ENCODE data around the gene COL28A1. TPM values are rescaled to one million over a fixed set of nuclear protein-coding genes. Genes with fewer than 3 reads are reported as not detected.

COL28A1 gene
- total and polyA plus RNA-seq, 2 of the 13 experiments (the other 11 are each of a cell fraction or from before 2014, with no cell fraction given): 0.07 to 0.15 TPM

DNA sequence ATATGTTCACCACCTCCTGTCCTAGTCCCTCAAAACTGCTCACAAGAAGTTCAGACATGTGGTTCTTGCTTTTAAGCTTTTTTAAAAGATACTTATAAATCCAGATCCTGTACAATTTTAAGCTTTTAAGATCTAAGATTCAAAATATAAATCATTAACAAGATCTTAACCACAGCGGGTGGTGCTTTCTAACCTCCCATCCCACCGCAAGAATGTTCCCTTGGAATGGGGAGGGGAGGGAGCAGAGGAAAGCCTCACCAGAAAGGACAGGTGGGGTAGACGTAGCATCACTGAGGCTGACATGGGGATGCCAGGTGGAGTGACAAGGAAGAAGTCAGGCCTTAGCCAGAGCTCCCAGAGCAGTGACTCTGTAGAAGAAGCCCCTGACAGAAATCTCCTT is 219.8 kb downstream of the COL28A1 start:
- WGBS (ENCODE audit: low lambda C conversion rate): 14% methylated on average over 3 of the region's 3 CpGs
- H3K27ac ChIP-seq (ENCODE audit: extremely low read length, insufficient read depth, low read length): no peak overlapping the region
- no peak for ATAC-seq
- no peaks in the 10 kb centered on the region for H3K4me1 ChIP-seq (ENCODE audit: insufficient read depth, low read length)
- no peak overlapping the region for H2AFZ ChIP-seq (ENCODE audit: low read length)
- TF ChIP-seq SOX6 (IDR thresholded peaks at IDR 0.05) (no peak), SOX6 (CRISPR knock-in tag; IDR thresholded peaks at IDR 0.05) (no peak), ZNF33A (CRISPR knock-in tag; IDR thresholded peaks at IDR 0.05; ENCODE audit: borderline replicate concordance) (no peak), ZC3H4 (CRISPR knock-in tag; IDR thresholded peaks at IDR 0.05; ENCODE audit: borderline replicate concordance) (no peak), IKZF1 (IDR thresholded peaks at IDR 0.05) (no peak), FOXA3 (CRISPR knock-in tag; IDR thresholded peaks at IDR 0.05) (no peak), ZKSCAN1 (IDR thresholded peaks at IDR 0.05; ENCODE audit: low read length) (no peak), SP1 (IDR thresholded peaks at IDR 0.05) (no peak), SP1 (CRISPR knock-in tag; IDR thresholded peaks at IDR 0.05) (no peak), POLR2AphosphoS2 (IDR thresholded peaks at IDR 0.05; ENCODE audit: low read depth, low read length) (no peak), SUZ12 (IDR thresholded peaks at IDR 0.05; ENCODE audit: low read depth, low read length) (no peak), RNF2 (conservative IDR thresholded peaks at IDR 0.05; ENCODE audit: low read depth) (no peak)
- TF ChIP-seq, protein P1, sequence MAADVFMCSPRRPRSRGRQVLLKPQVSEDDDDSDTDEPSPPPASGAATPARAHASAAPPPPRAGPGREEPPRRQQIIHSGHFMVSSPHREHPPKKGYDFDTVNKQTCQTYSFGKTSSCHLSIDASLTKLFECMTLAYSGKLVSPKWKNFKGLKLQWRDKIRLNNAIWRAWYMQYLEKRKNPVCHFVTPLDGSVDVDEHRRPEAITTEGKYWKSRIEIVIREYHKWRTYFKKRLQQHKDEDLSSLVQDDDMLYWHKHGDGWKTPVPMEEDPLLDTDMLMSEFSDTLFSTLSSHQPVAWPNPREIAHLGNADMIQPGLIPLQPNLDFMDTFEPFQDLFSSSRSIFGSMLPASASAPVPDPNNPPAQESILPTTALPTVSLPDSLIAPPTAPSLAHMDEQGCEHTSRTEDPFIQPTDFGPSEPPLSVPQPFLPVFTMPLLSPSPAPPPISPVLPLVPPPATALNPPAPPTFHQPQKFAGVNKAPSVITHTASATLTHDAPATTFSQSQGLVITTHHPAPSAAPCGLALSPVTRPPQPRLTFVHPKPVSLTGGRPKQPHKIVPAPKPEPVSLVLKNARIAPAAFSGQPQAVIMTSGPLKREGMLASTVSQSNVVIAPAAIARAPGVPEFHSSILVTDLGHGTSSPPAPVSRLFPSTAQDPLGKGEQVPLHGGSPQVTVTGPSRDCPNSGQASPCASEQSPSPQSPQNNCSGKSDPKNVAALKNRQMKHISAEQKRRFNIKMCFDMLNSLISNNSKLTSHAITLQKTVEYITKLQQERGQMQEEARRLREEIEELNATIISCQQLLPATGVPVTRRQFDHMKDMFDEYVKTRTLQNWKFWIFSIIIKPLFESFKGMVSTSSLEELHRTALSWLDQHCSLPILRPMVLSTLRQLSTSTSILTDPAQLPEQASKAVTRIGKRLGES (CRISPR knock-in tag; IDR thresholded peaks at IDR 0.05; ENCODE audit: borderline replicate concordance): no peak
- TF ChIP-seq, protein P2, sequence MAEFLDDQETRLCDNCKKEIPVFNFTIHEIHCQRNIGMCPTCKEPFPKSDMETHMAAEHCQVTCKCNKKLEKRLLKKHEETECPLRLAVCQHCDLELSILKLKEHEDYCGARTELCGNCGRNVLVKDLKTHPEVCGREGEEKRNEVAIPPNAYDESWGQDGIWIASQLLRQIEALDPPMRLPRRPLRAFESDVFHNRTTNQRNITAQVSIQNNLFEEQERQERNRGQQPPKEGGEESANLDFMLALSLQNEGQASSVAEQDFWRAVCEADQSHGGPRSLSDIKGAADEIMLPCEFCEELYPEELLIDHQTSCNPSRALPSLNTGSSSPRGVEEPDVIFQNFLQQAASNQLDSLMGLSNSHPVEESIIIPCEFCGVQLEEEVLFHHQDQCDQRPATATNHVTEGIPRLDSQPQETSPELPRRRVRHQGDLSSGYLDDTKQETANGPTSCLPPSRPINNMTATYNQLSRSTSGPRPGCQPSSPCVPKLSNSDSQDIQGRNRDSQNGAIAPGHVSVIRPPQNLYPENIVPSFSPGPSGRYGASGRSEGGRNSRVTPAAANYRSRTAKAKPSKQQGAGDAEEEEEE (CRISPR knock-in tag; IDR thresholded peaks at IDR 0.05; ENCODE audit: borderline replicate concordance): no peak
- POLR2A ChIA-PET: no interaction called here
- CTCF ChIA-PET (ENCODE audit: low intra/inter-chr PET ratio, low total read pairs): no interaction called here
- H3K36me3 ChIP-seq (replicated peaks in 1 of 2; ENCODE audit: control insufficient read depth in 1 of 2, insufficient read depth in 2 of 2, low read length in 2 of 2): no peaks in the 10 kb centered on the region
- BruUV-seq (replicated peaks): no TSS peak
- intact Hi-C loops (cut with micrococcal nuclease; ENCODE audit: unreplicated experiment): no loop called here
- no peaks in the 10 kb centered on the region for H3K9me3 ChIP-seq (ENCODE audit: low read length)
- H3K9ac ChIP-seq (ENCODE audit: insufficient read depth, low read depth, low read length): no peak overlapping the region
- in situ Hi-C loops (cut with HindIII; ENCODE audit: extremely low pct_ligation_motif_present, low pct_unique_long_range_greater_than_20kb): no loop called here
- no peak overlapping the region for H3K4me3 ChIP-seq (replicated peaks in 1 of 3; ENCODE audit: insufficient read depth in 1 of 3, low read depth in 2 of 3, low read length in 3 of 3)
- FAIRE-seq: no peak
- no peak for DNase-seq (ENCODE audit: low spot score)
- no peaks in the 10 kb centered on the region for H4K20me1 ChIP-seq (ENCODE audit: insufficient read depth, low read length)
- no peaks in the 10 kb centered on the region for H3K79me2 ChIP-seq (ENCODE audit: insufficient read depth, low read length)
- no peak overlapping the region for H3K4me2 ChIP-seq (ENCODE audit: low read depth, low read length)
- 0 out of 5 replicates have a peak, but pooled peaks cover 0 to 6% of the 10 kb centered on the region in 2 experiments for H3K27me3 ChIP-seq (ENCODE audit: control insufficient read depth in 1 of 2, insufficient read depth in 2 of 2, low read length in 2 of 2)

Data from HepG2 (cell line).